NB4 (cell line): Measurements from ENCODE around the gene TNFRSF11A.

ENCODE experiments used
- DNase-seq: peaks from one replicate; pipeline ENCODE4 v3.0.0; 2010; ENCODE audit warnings: low read depth
- H3K4me3 ChIP-seq: one replicate; pipeline ENCODE4 v1.5.1; 2011; ENCODE audit warnings: mild to moderate bottlenecking, low read depth, low read length, moderate library complexity
- CTCF ChIP-seq: IDR thresholded peaks from one replicate; pipeline ENCODE4 v1.5.1; 2012; ENCODE audit warnings: low read depth, low read length
- MAX ChIP-seq: IDR thresholded peaks from 2 replicates; pipeline ENCODE4 v1.6.1; 2011; ENCODE audit warnings: low read depth, low read length
- MYC ChIP-seq: IDR thresholded peaks from 2 replicates; pipeline ENCODE4 v1.6.1; 2011; ENCODE audit warnings: low read depth, low read length
- POLR2A ChIP-seq: IDR thresholded peaks from 2 replicates; pipeline ENCODE4 v1.6.1; 2011; ENCODE audit warnings: mild to moderate bottlenecking; ENCODE audit not compliant: insufficient read length; ENCODE audit errors: extremely low read depth

Gene TNFRSF11A

GRCh38 chr18:62412231-62412979, 87.3 kb downstream of the TNFRSF11A start:
- no peak for DNase-seq
- TF ChIP-seq CTCF (no peak), MYC (no peak), POLR2A (no peak)
- no peak overlapping the region for H3K4me3 ChIP-seq

DNA sequence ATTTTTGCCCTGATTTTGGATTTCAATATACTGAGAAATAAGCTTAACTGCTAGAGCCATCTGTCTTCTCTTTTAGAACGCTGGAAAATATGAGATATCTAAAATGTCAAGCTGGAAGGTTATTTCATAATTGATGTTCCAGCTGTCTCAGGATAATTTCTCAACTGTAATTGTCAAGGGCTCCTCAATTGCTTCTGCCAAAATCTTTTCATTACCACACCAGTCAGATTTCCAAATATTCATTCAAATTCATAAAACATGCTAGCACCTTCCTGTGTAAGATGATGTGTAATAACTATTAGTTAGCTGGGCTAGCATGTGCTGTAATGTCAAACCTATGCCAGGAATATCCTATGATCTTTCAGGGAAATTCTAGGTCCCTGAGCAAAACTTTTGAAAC, 88.1 kb downstream of the TNFRSF11A start:
- TF ChIP-seq CTCF (no peak), POLR2A (no peak), MAX (no peak), MYC (no peak)
- DNase-seq, result no peak
- H3K4me3 ChIP-seq, result no peak overlapping the region

- no peak for TF ChIP-seq CTCF
- TF ChIP-seq MYC, result no peak
- no peak for TF ChIP-seq MAX
- TF ChIP-seq POLR2A, result no peak
- no peak overlapping the region for H3K4me3 ChIP-seq
- DNase-seq, result no peak
Measured at GRCh38 chr18:62418258-62418657, 93.1 kb downstream of the TNFRSF11A start.

GRCh38 chr18:62420151-62420512, 95.0 kb downstream of the TNFRSF11A start:
- no peak for TF ChIP-seq MYC
- TF ChIP-seq POLR2A, result no peak
- no peak for TF ChIP-seq CTCF
- DNase-seq, result peak; percentile 32
- no peak overlapping the region for H3K4me3 ChIP-seq

DNA sequence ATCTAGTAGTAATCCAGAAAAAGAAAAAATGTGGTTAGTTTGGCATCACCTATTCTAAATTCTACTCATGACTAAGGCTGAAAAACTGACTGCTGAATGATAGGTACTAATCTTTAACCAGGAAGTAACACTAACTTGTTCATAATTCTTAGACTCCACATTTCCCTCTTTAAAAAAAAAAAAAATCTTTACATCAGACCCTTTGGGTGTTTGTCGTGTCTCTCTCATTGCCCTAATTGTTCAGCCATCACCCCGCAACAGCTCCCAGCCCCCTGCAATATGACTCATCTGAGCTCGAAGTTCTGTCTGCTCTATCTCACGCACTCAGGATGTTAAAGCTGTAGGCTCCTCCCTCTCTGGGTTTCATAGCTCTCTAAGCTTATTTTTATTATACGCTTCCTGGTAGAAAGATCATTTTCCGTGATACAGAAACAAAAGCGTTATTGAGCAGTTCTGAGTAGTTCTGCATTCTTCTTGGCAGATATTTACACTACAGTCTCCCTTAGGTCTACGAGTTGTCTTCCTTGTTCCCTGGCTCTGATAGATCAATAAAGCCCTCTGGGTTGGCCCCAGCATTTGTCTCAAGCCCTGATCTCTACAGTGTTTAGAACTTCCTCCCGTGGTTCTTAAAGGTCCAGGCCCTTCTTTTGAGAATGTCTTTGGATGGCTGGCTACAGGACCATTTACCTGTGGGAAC, 95.6 kb downstream of the TNFRSF11A start:
- peak; percentile 81 for DNase-seq

More for the DNA sequence above, 95.6 kb downstream of the TNFRSF11A start:
- H3K4me3 ChIP-seq, result peak overlapping the region; percentile 27
- TF ChIP-seq POLR2A (no peak), CTCF (no peak), MYC (no peak)
